GM19043 (cell line): Measurements from ENCODE around the gene OR52E1.
"Not testable (repeated sequence)": the region's sequence is repeated elsewhere in the genome, so short reads cannot be mapped to it uniquely, and the experiment has no call there.

Experiments used
- ATAC-seq: cut with Tn5 transposase; IDR thresholded peaks from one replicate; pipeline ENCODE4 v1.9.1; 2021; ENCODE audit warnings: low read depth; ENCODE audit not compliant: unreplicated experiment

The OR52E1 gene

GRCh38 chr11:5069272-5069671 is at the start of gene OR52E1:
OR52E1 (plus strand) TSS chr11:5069572.
- ATAC-seq = no peak

GRCh38 chr11:5021996-5022395 is 47.4 kb upstream of the OR52E1 start:
- no peak for ATAC-seq

- ATAC-seq = no peak
These were observed 32.7 kb upstream of the OR52E1 start for GRCh38 chr11:5036669-5037068.

- no peak for ATAC-seq
These were observed 31.4 kb upstream of the OR52E1 start for GRCh38 chr11:5037926-5038325.

GRCh38 chr11:5038341-5038740 is 31.0 kb upstream of the OR52E1 start:
- ATAC-seq = no peak

- no peak for ATAC-seq
These were observed 28.5 kb upstream of the OR52E1 start for GRCh38 chr11:5040876-5041275.

GRCh38 chr11:5042091-5042490 is 27.3 kb upstream of the OR52E1 start:
- no peak for ATAC-seq

- no peak for ATAC-seq
These were observed 26.0 kb upstream of the OR52E1 start for GRCh38 chr11:5043380-5043779.

- ATAC-seq = no peak
These were observed 23.1 kb upstream of the OR52E1 start, which contains the start of gene OR52J3 for GRCh38 chr11:5046226-5046625. OR52J3 (plus strand) TSS chr11:5046526; CDS start chr11:5046526, 0 bp downstream.

GRCh38 chr11:5046754-5047330 is 22.5 kb upstream of the OR52E1 start:
- no peak for ATAC-seq

- not testable (repeated sequence) for ATAC-seq
These were observed 10.7 kb upstream of the OR52E1 start for GRCh38 chr11:5058679-5059078.

- ATAC-seq = no peak
These were observed 10.0 kb upstream of the OR52E1 start, which contains the start of gene OR52E2 for GRCh38 chr11:5059391-5059790. OR52E2 (minus strand) TSS chr11:5059627; CDS start chr11:5059627, 0 bp downstream.

GRCh38 chr11:5065027-5065426 is 4.3 kb upstream of the OR52E1 start:
- no peak for ATAC-seq

- ATAC-seq = no peak
These were observed 2.4 kb downstream of the OR52E1 start for GRCh38 chr11:5071799-5072198.

- ATAC-seq = no peak
These were observed 12.0 kb downstream of the OR52E1 start for GRCh38 chr11:5081405-5081804.

- no peak for ATAC-seq
These were observed 14.2 kb downstream of the OR52E1 start for GRCh38 chr11:5083602-5084001.

- no peak for ATAC-seq
These were observed 19.2 kb downstream of the OR52E1 start for GRCh38 chr11:5088556-5088955.

- no peak for ATAC-seq
These were observed 21.3 kb downstream of the OR52E1 start for GRCh38 chr11:5090668-5091067.

- no peak for ATAC-seq
These were observed 23.6 kb downstream of the OR52E1 start for GRCh38 chr11:5092821-5093585.

- ATAC-seq = no peak
These were observed 26.6 kb downstream of the OR52E1 start for GRCh38 chr11:5096011-5096410.

- ATAC-seq = no peak
These were observed 32.9 kb downstream of the OR52E1 start for GRCh38 chr11:5102246-5102645.

- ATAC-seq = no peak
These were observed 33.7 kb downstream of the OR52E1 start for GRCh38 chr11:5103066-5103465.
